LoVo (cell line): ENCODE measurements around the gene TEDC2.

ENCODE experiments used
- DNase-seq: peaks from one replicate; pipeline ENCODE4 v3.0.0-alpha.2; 2016; ENCODE audit warnings: low spot score

TEDC2 gene

DNA sequence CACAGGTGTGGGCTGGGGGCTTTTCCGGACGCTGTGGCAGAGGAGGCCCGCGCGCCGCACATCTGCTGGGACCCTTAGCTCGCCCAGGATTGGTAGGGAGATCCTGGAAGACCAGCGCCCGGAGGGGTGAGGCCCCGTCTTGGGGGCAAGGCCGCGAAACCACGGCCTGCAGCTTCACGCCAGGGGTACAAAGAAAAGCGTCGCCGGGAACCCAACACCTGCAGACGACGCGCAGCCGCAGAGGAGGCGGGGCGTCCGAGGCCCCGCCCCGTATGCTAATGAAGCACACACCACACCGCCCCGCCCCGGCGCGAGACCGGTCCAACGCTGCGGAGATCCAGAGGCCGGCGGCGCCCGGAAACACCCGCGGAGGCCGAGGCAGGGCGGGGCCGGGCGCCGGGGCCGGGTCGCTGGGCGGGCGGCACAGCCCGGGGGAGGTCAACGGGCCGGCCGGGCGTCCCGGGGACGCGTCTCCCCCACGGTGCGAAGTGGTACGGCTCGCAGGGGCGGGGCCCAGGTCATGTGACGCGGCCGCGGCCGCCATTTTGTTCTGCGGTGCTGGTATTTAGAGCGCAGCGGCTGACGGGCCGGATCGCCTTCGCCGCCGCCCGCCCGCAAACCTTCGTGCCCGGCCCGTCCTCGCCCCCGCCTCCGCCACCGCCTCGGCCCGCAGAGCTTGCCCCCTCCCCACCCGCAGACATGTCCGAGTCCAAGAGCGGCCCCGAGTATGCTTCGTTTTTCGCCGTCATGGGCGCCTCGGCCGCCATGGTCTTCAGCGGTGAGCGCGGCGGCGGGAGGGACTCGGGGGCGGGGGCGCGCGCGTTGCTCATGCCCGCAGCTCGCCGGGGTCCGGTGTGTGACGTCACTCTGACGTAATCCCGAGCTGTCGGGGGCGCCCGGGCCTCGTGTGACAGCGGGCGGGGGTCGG, 53.8 kb downstream of the TEDC2 start, which contains the start of gene ATP6V0C:
TSS of gene ATP6V0C (plus strand) at position 548 of the 928 bp plus-strand sequence. CDS start at position 700, 152 bp downstream.
- peak; percentile 92 for DNase-seq
